GM13976 (cell line): ENCODE measurements around the gene SUN1.
"Not testable (repeated sequence)": the region's sequence is repeated elsewhere in the genome, so short reads cannot be mapped to it uniquely, and the experiment has no call there.

ENCODE experiments used
- DNase-seq: peaks from one replicate; pipeline ENCODE4 v3.0.0; 2012; ENCODE audit warnings: low spot score
- in situ Hi-C: fragments of 300-500 bp; cut with MboI; formaldehyde crosslinking; loops from one replicate; pipeline ENCODE4 v1.12.0; 2022; ENCODE audit warnings: low sequenced_read_pairs, mixed read lengths, inconsistent platforms; ENCODE audit not compliant: unreplicated experiment
- TF ChIP-seq, protein P1 (sequence below): IDR thresholded peaks from 2 replicates; pipeline ENCODE4 v1.5.1; 2012; ENCODE audit warnings: borderline replicate concordance, mild to moderate bottlenecking; ENCODE audit not compliant: insufficient read depth; ENCODE audit errors: extremely low read depth, missing control alignments, control extremely low read depth

Gene SUN1

DNA sequence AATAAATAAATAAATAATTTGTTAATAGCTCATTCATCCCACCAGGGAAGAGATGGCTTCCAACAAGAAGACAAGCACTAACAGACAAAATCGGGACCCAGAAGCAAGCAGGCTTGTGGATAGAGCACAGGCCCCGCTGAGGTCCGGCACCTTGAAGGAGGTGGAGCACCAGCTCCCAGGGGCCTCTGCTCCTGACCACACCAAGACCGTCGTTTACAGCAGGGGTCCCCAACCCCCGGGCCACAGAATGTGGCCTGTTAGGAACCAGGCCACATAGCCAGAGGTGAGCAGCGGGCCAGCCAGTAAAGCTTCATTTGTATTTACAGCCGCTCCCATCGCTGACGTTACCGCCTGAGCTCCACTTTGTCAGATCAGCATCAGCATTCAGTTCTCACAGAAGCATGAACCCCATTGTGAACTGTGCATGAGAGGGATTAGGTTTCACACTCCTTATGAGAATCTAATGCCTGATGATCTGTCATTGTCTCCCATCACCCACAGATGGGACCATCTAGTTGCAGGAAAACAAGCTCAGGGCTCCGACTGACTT lies 33.3 kb upstream of the SUN1 start:
- in situ Hi-C loops = no loop called here
- TF ChIP-seq, protein P1, sequence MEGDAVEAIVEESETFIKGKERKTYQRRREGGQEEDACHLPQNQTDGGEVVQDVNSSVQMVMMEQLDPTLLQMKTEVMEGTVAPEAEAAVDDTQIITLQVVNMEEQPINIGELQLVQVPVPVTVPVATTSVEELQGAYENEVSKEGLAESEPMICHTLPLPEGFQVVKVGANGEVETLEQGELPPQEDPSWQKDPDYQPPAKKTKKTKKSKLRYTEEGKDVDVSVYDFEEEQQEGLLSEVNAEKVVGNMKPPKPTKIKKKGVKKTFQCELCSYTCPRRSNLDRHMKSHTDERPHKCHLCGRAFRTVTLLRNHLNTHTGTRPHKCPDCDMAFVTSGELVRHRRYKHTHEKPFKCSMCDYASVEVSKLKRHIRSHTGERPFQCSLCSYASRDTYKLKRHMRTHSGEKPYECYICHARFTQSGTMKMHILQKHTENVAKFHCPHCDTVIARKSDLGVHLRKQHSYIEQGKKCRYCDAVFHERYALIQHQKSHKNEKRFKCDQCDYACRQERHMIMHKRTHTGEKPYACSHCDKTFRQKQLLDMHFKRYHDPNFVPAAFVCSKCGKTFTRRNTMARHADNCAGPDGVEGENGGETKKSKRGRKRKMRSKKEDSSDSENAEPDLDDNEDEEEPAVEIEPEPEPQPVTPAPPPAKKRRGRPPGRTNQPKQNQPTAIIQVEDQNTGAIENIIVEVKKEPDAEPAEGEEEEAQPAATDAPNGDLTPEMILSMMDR = no peak
- DNase-seq = no peak

DNA sequence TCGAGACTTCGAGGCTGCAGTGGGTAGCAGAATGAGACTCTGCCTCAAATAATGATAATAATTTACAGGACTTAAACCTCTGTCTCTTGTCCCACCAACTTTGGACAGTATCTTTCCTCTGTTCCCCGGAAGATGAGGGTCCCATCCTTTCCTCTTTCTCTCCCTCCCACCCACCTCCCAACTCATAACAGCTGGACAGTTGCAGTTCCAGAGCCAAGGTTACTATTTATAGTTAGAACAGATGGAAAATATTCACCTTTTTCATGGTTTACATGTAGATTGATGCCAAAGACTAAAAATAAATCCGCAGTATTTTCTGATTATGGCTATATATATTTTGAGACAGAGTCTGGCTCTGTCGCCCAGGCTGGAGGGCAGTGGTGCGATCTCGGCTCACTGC lies 31.6 kb upstream of the SUN1 start:
- in situ Hi-C loops = no loop called here
- TF ChIP-seq, protein P1 = no peak
- DNase-seq = no peak

DNA sequence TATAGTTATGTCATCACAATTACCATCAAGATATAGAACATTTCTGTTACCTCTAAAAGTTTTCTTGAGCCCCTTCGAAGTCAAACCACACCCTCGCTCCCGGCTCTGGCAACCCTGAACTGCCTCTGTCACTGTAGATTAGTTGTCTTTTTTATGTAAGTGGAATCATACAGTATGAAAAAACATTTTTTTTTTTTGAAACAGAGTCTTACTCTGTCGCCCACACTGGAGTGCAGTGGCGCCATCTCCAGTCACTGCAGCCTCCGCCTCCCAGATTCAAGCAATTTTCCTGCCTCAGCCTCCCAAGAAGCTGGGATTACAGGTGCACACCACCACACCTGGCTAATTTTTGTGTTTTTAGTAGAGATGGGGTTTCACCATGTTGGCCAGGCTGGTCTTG lies 30.9 kb upstream of the SUN1 start:
- DNase-seq, in situ Hi-C loops: not testable (repeated sequence)

DNA sequence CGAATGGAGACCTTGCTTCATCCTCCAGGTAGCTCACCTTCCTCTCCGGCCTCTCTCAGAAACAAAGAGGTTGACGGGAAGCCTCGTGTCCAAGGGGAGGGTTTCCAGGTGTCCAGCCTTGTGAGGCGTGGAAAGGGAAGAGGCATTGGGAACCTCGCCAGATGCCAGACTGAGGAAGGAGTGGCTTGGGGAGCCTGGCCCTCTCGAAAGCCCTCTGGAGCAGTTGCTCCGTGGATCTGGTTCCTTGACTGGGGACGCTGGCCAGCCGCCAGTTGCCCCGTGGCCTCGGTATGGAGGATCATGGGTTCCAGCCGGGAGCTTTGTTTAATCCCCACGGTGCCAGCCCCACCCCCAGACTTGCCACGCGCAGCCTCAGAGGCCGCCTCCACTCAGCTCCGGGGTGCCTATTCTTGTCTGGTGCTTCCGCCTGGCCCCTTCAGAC lies 30.3 kb upstream of the SUN1 start:
- in situ Hi-C loops = no loop called here
- TF ChIP-seq, protein P1 = no peak
- no peak for DNase-seq

DNA sequence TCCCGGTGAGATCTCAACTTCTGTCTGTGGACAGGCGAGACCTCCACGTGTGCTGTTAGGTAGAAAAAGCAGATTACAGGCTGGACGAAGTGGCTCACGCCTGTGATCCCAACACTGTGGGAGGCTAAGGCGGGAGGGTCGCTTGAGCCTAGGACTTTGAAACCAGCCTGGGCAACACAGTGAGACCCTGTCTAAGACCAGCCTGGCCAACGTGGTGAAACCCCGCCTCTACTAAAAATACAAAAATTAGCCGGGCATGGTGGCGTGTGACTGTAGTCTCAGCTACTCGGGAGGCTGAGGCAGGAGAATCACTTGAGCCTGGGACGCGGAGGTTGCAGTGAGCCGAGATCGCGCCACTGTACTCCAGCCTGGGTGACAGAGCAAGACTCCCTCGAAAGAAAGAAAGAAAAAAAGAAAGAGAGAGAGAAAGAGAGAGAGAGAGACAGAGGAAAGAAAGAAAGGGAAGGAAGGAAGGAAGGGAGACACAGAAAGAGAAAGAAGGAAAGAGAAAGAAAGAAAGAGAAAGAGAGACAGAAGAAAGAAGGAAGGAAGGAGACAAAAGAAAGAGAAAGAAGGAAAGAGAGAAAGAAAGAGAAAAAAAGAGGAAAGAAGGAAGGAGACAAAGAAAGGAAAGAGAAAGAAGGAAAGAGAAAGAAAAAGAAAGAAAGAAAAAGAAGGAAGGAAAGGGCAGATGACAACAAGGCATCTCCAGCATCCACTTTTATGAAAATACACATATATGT lies 29.6 kb upstream of the SUN1 start:
- TF ChIP-seq, protein P1 = no peak
- in situ Hi-C loops = no loop called here
- no peak for DNase-seq

DNA sequence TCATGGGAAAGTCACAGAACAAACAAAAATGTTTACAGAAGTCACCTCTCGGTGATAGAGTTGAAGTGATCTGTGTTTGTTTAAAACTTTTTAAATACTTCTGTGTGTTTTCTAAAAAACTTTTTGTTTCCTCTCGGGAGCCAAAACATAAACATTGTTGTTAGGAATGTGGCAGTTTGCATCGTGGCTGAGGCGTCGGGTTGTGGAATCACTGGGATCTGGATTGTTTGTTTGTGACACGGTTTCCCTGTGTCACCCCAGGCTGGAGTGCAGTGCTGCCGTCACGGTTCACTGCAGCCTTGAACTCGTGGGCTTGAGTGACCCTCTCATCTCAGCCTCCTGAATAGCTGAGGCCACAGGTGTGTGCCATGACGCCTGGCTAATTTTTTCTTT lies 29.0 kb upstream of the SUN1 start:
- DNase-seq = no peak
- TF ChIP-seq, protein P1 = no peak
- in situ Hi-C loops = no loop called here

DNA sequence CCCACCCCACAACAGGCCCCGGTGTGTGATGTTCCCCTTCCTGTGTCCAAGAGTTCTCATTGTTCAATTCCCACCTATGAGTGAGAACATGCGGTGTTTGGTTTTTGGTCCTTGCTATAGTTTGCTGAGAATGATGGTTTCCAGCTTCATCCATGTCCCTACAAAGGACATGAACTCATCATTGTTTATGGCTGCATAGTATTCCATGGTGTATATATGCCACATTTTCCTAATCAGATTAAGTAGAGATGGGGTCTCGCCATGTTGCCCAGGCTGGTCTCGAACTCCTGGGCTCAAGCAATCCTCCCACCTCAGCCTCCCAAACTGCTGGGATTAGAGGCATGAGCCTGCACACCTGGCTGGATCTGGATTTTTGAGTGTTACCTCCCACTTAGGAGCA lies 28.5 kb upstream of the SUN1 start:
- in situ Hi-C loops, DNase-seq: not testable (repeated sequence)
